Raji (cell line): ENCODE data around the gene NCEH1.

Experiments used
- POLR2A ChIP-seq: IDR thresholded peaks from 2 replicates; pipeline ENCODE4 v1.6.1; 2011; ENCODE audit warnings: low read depth, low read length, control low read depth; ENCODE audit not compliant: insufficient read depth

Gene NCEH1

DNA sequence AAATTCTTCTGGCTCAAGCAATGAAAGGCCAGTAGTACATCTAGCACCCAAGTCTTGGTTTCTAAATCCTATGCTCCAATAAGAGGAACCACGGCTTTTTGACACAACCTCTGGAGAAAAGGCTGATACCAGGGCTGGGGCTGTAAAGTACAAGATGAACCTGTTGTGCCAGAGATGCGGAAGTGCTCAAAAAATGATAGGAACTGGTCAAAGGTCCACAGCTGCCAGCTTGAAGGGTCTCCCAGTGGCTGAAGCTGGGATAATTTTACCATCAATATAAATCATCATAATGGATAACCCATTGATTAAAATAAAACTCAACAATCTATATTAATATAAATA, 558 bp upstream of the NCEH1 start:
- TF ChIP-seq POLR2A: no peak

DNA sequence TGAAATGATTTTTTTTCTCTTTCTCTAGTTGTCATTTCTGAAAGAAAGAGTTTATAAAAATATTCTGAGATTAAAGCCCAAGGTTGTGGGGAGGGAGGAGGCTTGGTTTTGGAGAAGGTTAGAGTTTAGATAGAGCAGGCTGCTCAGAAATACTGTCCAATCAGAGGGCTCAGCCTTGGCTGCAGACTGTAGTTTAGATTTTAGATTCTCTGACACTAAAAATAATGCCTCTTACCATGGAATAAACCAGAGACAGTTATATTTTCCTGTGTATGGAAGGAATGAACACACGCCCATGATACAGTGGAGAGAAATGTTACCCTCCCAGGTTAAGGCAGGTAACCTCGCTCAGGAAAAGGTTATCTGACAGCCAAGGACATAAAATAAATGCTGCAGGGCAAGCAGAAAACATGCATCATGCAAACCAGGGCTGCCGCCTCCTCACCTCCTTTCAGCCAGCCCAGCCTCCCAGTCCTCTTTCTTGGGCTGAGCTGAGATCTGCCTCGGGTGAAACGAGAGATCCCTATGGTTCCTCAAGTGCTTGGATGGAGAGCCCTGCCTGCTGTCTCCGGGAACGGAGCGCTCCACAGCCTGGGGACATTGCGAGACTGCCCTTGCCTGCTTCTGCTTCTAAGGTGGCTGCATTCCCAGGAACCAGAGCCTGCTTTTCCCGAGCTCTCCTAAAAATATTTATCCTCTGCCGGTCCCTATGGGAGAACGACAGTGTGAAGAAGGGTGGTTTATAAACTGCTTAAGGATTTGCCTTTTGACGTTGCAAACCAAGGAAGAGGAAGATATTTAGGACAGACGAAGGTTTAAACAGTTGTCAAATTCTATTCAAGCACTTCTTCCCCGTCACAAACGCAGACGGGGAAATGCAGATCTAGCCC, 848 bp downstream of the NCEH1 start:
- TF ChIP-seq POLR2A: no peak

DNA sequence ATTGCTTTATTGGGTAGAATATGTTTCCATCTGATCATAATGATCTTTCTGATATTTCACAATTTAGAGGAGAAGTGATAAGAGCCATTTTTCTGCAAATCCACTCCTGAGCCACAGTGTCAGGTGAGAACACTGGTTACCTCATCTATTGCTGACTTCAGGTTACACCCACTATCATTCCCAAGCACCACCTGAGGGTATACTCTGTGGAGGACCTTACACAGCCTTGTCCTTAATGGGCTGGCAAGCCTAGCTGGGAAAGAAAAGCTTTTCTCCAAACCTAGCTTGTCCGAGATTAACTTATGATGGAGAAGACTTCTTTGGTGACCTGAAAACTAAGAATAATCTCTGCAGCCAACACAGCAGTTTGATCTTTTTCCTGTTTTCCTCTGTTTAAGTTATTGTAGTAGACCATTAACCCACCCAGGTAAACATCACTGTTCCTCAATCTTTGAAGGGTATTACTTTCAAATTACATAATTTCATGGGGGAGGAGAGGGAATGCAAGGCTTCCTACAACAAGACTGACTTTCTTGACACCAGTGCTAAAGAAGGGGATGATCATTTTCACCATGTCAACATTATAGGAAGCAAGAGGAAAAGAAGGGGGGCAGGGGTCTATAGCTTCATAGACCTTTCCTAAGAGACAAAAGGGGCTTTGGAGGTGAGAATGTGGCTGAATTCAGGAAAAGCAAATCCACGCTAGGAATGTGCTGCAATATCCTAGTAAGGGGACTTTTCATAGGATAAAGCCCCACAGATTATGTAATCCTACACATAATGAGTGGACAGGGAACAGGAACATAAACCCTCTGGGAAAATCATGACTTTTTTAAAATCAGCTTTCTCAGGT, 1.7 kb downstream of the NCEH1 start:
- TF ChIP-seq POLR2A: no peak

DNA sequence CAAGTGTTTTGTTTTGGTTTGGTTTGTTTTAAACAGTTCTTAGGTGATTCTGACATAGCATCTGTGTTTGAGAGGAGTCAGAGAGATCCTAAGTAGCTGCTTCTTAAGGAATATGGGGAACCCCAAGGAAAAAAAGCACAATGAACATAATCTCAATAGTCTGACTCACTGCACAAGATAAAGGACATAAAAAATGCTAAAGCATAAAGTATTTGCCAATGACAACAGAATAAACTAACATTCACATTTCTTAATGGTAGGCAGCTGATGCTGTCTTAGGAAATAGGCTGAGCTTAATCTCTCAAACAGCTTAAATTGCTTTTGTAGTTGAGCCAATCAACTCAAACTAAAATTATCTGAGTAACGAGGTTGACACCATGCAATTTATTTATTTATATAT, 2.9 kb downstream of the NCEH1 start:
- TF ChIP-seq POLR2A: no peak

DNA sequence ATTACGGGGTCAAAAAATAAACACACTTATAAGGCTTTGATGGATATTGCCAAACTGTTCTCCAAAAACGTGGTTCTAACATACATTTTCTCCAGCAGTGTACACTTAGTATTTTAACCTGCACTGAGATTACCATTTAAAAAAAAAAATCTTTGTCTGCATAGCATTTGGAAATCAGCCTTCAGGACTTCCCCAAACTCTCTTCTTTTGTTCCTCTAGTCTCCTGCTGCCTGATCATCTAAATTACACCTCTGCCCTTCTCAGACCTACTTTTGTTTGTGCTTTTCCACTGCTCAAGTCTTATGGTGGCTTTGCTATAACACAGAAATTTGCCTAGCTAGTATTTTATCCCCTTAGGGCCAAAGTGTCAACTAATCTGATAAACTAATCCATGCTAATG, 3.8 kb downstream of the NCEH1 start:
- no peak for TF ChIP-seq POLR2A

DNA sequence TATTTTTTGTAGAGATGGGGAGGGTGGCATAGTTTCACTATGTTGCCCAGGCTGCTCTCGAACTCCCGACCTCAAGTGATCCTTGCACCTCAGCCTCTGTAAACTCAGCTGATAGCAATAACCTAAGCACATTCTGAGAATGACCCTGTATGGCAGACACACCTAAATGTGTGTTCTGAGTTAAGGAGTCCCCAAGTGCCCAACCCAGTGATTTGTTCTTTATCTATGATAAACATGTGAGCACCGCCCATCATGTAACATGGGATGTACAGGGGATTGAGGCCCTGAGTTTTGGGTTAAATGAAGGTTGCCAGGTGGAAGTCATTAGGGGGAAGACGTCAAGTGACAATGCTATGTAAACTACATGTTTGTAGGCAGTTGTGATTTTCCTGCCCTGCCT, 5.7 kb downstream of the NCEH1 start:
- no peak for TF ChIP-seq POLR2A

DNA sequence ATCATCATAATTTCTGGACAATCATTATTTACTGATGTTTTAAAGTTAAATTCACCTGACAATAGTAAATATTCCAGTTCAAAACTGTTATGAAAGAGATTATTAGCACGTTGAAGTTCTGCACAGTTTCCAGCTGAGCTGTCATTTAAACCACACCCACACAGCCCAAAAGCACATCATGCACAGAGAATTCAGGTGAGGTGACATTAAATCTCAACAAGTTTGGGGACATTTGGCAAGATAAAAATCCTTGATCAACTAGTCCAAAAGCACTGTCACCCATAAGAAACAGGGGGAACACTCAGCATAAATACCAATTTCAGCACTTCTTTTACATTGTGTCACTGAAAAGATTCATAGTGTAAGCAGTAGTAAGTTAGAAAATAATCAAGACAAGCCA, 6.9 kb downstream of the NCEH1 start:
- no peak for TF ChIP-seq POLR2A

DNA sequence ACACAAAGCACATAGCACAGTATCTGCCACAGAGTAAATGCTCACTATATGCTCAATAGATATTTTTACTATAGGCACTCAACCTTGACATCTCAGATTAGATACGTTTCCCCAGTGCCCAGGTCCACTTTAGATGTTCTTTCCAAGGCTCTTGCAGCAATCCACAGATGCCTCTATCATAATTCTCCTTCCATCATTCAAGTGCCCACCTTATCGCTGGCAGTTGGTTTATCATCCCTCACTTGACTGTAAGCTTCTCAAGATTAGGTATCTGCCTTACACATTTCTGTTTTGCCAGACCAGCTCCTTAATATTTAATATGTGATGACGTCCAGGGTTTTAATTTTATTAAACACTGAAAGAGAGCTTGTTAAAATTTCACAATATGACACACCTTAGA, 8.6 kb downstream of the NCEH1 start:
- TF ChIP-seq POLR2A: no peak

DNA sequence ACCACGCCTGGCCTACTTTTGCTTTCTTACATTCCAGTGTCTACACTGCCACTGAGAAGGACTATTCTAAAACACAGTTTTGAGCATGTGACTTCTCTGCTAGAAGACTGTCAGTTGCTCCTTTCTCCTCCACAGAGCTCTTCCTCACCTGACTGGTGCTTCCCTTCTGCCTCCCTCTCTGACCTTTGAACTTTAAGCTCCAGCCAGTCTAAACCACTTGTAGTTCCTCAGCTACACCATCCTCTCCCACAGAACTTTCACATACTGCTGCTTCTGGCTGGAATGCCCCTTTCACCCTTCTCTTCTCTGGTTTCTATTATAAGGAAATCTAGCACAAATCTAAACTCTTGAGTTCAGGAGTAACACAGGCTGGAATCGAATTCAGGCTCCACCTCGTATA, 9.1 kb downstream of the NCEH1 start:
- no peak for TF ChIP-seq POLR2A

DNA sequence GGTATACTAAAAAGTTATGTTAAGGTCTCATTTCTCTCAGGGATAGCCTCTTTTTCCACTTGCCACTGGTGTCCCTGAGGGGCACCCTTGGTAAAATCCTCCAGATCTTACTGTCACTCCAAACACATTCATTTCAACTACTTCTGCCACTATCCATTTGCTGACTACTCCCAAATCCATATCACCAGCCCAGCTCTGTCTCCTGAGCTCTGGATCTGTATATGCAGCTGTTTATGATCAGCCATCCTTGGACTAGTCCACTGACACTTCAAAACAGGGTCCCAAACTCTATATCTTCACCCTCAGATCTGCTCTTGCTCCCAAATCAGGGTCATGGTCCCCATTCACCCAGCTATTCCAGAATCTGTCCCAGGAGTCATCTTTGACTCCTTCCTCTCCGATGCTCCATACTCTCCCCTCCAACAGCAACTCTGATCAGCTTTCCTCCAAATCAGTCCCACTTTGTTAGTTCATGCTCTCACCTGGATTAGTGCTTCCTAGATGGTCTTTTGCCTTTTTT, 9.9 kb downstream of the NCEH1 start:
- no peak for TF ChIP-seq POLR2A

DNA sequence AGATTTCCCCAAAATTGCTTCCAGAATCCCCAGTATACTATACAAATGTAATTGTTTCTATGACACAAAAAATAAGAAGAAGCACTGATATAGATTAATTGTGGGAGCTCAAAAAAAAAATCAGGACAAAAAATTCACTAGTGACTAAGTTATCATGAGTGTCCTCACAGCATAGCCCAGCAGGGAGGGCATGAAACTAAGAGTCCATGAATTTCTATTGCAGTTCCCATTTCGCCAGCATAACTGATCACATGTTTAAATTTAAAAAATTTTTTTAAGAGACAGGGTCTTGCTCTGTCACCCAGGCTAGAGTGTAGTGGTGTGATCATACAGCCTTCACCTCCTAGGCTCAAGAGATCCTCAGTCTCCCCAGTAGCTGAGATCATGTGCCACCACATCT, 10.6 kb downstream of the NCEH1 start:
- TF ChIP-seq POLR2A: no peak

DNA sequence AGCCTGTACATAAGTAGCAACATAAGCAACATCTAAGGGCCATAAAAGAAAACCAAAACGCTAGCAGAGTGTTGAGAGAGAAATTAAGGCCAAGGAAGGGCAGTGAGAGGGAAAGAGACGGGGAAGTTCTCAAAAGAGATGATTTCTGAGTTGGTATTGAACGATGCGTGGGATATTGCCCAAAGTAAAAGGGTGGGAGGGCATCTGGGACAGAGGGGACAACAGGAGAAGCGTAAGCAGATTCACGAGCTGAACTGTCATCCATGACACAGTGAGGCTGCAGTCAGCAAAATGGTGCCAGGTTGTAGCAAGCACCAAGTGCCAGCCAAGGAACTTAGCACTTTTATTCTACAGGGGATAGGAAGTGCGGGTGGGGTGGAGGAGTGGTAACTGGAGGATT, 11.8 kb downstream of the NCEH1 start:
- TF ChIP-seq POLR2A: no peak

DNA sequence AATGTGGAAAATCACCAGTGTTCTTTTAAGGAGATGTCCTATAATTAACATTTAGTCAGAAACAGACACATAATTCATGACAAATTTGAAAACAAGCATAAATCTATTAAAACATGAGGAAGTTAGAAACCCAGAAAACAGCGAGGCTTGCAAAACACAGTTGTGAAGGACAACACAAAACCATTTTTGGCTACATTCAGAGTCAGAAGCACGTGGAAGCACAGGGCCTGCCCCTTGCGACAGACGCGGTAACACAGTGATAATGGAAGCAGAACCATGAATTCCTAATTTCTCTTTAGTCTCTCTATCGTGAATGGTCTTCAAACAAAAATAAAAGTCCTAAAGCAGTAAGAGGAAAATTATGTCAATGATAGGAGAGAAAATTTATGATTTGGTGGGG, 12.2 kb downstream of the NCEH1 start:
- TF ChIP-seq POLR2A: no peak

DNA sequence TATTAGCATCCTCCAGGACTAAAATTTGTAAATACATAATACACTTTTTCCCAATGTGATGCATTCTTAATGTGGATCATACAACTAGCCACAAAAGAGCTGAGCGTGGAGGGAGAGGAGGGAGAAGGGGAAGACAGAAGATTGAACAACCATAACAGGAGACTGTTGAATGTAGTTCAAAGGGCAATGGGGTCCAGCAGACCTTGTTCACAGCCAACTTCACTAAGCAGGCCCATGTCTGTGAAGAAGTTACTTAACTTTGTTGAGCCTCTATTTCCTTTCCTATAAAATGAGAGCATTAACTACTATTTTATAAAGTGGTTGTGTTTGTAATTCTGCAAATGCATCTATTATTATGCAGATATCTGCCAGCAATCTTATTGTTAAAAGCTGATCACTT, 13.3 kb downstream of the NCEH1 start:
- TF ChIP-seq POLR2A: no peak

DNA sequence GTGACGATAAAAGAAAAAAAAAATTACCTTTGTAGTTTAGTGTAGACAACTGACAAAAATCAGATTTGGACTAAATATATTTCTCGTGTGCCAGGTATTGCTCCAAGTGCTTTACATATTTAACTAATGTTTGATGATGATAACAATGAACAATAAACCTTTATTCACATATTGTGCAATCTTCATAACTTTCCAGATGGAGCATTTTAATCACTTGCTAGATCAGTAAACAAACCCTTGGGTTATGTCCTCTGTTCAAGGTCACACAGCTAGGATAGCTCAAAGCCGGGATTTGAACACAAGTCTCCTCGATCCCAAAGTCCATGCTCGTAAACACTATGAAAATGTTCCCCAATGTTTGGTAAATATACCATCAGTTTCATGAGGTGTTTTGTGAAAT, 14.5 kb downstream of the NCEH1 start:
- TF ChIP-seq POLR2A: no peak
